GM23338 (cell line): ENCODE data around the gene SORCS2.

Source experiments
- EZH2 ChIP-seq: fragments of 200-600 bp; sonication (generic); IDR thresholded peaks from one replicate; pipeline ENCODE4 v1.8.0; 2017; ENCODE audit warnings: antibody characterized with exemption, mild to moderate bottlenecking, low read depth; ENCODE audit not compliant: unreplicated experiment
- POLR2AphosphoS5 ChIP-seq: IDR thresholded peaks from 2 replicates; pipeline ENCODE4 v1.6.1; 2016; ENCODE audit warnings: antibody characterized with exemption, low read depth

DNA sequence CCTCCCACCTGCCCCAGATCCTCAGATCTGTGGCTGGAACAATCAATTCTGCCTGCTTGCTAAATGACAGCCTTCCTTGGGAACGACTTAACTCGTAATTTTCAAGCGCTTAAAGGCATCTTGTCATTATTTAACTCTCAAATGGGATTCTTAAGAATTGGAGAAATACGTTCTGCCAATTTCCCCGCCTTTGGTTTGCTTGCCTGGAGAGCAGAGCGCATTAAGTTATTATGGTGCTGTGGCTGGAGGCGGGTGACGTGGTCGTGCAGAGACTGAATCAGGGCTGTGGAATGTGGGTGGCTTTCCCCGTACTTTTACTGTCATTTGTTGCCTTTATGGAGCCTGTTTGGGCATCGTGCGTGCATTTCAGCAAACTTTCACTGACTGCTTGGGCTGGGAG lies 321.3 kb downstream of the SORCS2 start:
- no peak for TF ChIP-seq POLR2AphosphoS5
- no peak for TF ChIP-seq EZH2
